Esophagus squamous epithelium (tissue), 4 donors: ENCODE data around the gene USP20.

Experiments used
- POLR2A ChIP-seq, 4 donors: fragments of 450-650 bp; IDR thresholded peaks; one replicate each; pipeline ENCODE4 v1.6.1; 2017; ENCODE audit warnings: antibody characterized with exemption in 4 of 4, mild to moderate bottlenecking in 4 of 4, moderate library complexity in 3 of 4
- TF ChIP-seq, protein P1 (sequence below), 6 experiments: fragments of 450-650 bp in 4 of 6; fragments of 200-600 bp in 2 of 6; sonication (generic) in 2 of 6; IDR thresholded peaks; one replicate each; pipeline ENCODE4 v1.5.1; 2016 to 2019; ENCODE audit warnings: antibody characterized with exemption in 6 of 6, mild to moderate bottlenecking in 4 of 6, moderate library complexity in 4 of 6

DNA sequence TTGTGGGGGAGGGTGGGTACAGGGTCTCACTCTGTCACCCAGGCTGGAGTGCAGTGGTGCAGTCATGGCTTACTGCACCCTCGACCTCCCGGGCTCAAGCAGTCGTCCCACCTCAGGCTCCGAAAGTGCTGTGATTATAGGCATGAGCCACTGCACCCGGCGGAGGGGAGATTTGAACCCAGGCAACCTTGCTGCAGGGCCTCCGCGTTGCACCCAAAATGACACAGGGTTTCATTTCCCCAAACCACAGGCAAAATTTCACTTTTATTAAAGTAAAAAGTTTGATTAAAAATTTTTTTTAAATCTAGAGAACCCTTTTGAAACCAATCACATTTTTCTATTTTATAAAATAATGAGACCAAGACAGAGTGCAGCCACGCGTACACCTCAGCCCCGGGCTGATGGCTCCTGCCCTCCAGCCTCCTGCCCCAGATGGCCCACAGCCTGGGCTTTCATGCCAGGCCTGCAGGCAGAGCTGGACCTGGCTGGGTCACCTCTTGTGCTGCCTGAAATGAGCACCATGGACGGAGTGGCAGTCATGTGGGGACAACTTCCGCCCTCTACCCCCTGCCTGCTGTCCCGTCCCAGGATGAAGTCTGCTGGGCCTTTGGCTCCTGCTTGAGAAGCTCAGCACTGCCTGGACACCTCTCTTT is 30.5 kb downstream of the USP20 start:
- TF ChIP-seq, protein P1, sequence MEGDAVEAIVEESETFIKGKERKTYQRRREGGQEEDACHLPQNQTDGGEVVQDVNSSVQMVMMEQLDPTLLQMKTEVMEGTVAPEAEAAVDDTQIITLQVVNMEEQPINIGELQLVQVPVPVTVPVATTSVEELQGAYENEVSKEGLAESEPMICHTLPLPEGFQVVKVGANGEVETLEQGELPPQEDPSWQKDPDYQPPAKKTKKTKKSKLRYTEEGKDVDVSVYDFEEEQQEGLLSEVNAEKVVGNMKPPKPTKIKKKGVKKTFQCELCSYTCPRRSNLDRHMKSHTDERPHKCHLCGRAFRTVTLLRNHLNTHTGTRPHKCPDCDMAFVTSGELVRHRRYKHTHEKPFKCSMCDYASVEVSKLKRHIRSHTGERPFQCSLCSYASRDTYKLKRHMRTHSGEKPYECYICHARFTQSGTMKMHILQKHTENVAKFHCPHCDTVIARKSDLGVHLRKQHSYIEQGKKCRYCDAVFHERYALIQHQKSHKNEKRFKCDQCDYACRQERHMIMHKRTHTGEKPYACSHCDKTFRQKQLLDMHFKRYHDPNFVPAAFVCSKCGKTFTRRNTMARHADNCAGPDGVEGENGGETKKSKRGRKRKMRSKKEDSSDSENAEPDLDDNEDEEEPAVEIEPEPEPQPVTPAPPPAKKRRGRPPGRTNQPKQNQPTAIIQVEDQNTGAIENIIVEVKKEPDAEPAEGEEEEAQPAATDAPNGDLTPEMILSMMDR (IDR thresholded peaks at IDR 0.05), result no peak
- no peak for TF ChIP-seq POLR2A (IDR thresholded peaks at IDR 0.05)
